ENCODE results near the gene GAB1. TPM values are rescaled to one million over a fixed set of nuclear protein-coding genes. Genes with fewer than 3 reads are reported as not detected.
A peak's percentile ranks its signal among the peaks of the same experiment; 100 is the strongest.

Gene GAB1
- total and polyA plus RNA-seq, 8 donors, result 43.5 to 109 (median 90.7) TPM

DNA sequence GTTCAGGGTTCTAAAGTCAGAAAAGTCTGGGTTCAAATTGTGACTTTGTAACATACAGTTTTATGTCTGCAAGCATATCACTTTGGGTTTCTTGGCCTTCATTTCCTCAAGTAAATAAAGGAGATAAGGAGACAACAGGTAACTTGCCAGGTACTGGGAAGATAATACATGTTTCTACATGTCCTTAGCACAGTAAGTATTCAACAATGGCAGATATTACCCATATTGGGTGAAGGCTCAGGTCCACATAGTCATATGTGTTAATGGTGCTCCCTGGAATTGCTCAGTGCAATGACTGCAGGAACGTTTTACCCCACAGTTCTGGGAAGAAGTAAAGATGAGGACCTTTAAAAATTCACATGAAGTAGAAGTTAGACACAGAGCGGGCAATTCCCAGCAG, 35.8 kb upstream of the GAB1 start:
- Histone ChIP-seq H3K27me3 (no peaks in the 10 kb centered on the region), H3K27ac (no peak overlapping the region), H3K4me1 (peaks cover 0 to 2% of the 10 kb centered on the region in 2 donors), H3K4me3 (no peak overlapping the region), H3K9me3 (no peaks in the 10 kb centered on the region), H3K36me3 (no peaks in the 10 kb centered on the region)
- ATAC-seq (no peak), DNase-seq (no peak)
- intact Hi-C loops (cut with DNase I), result no loop called here
- TF ChIP-seq, protein P1, sequence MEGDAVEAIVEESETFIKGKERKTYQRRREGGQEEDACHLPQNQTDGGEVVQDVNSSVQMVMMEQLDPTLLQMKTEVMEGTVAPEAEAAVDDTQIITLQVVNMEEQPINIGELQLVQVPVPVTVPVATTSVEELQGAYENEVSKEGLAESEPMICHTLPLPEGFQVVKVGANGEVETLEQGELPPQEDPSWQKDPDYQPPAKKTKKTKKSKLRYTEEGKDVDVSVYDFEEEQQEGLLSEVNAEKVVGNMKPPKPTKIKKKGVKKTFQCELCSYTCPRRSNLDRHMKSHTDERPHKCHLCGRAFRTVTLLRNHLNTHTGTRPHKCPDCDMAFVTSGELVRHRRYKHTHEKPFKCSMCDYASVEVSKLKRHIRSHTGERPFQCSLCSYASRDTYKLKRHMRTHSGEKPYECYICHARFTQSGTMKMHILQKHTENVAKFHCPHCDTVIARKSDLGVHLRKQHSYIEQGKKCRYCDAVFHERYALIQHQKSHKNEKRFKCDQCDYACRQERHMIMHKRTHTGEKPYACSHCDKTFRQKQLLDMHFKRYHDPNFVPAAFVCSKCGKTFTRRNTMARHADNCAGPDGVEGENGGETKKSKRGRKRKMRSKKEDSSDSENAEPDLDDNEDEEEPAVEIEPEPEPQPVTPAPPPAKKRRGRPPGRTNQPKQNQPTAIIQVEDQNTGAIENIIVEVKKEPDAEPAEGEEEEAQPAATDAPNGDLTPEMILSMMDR (IDR thresholded peaks at IDR 0.05), result no peak

DNA sequence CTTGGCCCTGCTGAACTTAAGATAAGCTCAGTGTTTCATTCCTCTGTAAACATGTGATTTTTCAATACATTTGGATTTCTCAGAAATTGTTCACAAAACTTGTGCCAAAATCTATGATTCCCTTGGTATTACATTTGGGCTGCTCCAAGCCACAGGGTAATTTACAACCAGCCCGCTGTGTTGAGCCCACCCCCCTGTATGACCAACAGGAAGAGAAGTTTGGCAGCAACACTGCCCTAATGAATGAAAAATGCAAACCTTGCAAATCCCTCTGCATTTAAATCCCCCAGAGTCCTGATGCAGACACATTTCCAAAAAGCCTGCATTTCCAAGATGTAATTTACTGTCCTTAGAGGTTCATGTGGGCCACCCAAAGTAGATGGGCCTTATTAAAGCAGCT, 34.1 kb upstream of the GAB1 start:
- TF ChIP-seq, protein P1 (IDR thresholded peaks at IDR 0.05), result no peak
- DNase-seq, result peak in 2 of 4 donors; percentile 36 to 77
- ATAC-seq, result peak; percentile 54
- H3K4me3 ChIP-seq, result no peak overlapping the region
- H3K27ac ChIP-seq, result no peak overlapping the region
- peaks cover 0 to 2% of the 10 kb centered on the region in 2 donors for H3K4me1 ChIP-seq
- no peaks in the 10 kb centered on the region for H3K36me3 ChIP-seq
- H3K27me3 ChIP-seq, result no peaks in the 10 kb centered on the region
- intact Hi-C loops (cut with DNase I), result no loop called here
- H3K9me3 ChIP-seq, result no peaks in the 10 kb centered on the region

DNA sequence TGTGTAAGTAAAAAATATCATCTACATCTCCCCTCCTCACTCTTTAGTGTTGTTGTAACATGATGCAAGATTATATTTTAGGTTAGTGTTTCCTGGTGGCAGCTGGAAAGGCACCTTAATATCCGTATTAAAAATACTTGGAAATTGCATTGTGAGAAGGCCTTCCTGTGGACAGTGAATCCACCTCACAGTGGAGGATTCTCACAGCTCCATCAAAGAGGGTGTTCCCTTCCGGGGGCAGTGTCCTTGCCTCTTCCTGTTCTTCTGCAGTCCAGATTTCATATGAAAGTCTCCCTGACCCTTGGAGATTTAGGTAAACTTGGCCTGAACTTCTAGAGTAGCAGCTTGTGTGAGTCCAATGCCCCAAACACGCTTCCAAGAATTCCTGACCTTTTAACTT, 29.9 kb upstream of the GAB1 start:
- Histone ChIP-seq H3K4me3 (no peak overlapping the region), H3K27ac (no peak overlapping the region), H3K36me3 (no peaks in the 10 kb centered on the region), H3K4me1 (peaks cover 0 to 2% of the 10 kb centered on the region in 2 donors), H3K27me3 (no peaks in the 10 kb centered on the region), H3K9me3 (no peaks in the 10 kb centered on the region)
- TF ChIP-seq, protein P1 (IDR thresholded peaks at IDR 0.05), result no peak
- DNase-seq (no peak), ATAC-seq (no peak)
- intact Hi-C loops (cut with DNase I), result no loop called here

DNA sequence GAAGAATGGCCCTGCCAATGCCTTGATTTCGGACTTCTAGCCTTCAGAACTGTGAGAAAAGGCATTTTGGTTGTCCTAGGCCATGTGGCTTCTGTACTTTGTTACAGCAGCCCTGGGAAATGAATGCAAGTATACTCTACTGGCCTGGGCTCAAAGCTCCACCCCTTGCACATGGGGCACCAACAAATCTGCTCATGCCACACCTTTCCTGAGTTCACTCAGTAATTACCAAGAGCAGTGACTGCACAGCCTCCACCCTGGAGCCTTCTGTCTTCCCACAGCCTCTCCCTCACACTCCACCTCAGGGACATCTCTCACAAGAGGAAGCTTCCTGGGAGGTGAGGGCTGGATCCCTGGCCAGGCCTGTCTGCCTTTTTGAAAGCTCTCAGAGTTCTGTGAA, 29.1 kb upstream of the GAB1 start:
- ATAC-seq, result no peak
- TF ChIP-seq, protein P1 (IDR thresholded peaks at IDR 0.05), result no peak
- intact Hi-C loops (cut with DNase I), result no loop called here

DNA sequence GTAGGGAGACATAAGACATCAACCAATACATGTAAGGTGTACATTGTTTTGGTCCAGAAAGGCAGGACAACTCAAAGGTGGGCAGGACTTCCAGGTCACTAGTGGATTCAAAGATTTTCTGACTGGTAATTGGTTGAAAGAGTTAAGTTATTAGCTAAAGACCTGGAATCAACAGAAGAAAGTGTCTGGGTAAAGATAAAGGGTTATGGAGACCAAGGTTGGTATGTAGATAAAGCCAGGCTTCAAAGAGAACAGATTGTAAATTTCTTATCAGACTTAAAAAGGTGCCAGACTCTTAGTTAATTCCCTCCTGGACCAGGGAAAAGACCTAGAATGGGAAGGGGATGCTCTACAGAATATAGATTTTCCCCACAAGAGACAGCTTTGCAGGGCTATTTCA, 28.3 kb upstream of the GAB1 start:
- no peak for ATAC-seq
- intact Hi-C loops (cut with DNase I), result no loop called here
- no peak overlapping the region for H3K27ac ChIP-seq
- no peaks in the 10 kb centered on the region for H3K4me1 ChIP-seq
- H3K27me3 ChIP-seq, result no peaks in the 10 kb centered on the region
- H3K36me3 ChIP-seq, result no peaks in the 10 kb centered on the region
- H3K4me3 ChIP-seq, result no peak overlapping the region
- DNase-seq, result no peak
- no peaks in the 10 kb centered on the region for H3K9me3 ChIP-seq
- TF ChIP-seq, protein P1 (IDR thresholded peaks at IDR 0.05), result no peak

More for the DNA sequence above, 29.1 kb upstream of the GAB1 start:
- H3K4me1 ChIP-seq, result no peaks in the 10 kb centered on the region
- H3K9me3 ChIP-seq, result no peaks in the 10 kb centered on the region
- H3K36me3 ChIP-seq, result no peaks in the 10 kb centered on the region
- H3K27ac ChIP-seq, result no peak overlapping the region
- H3K27me3 ChIP-seq, result no peaks in the 10 kb centered on the region
- H3K4me3 ChIP-seq, result no peak overlapping the region
- no peak for DNase-seq
